Measurements from ENCODE around the gene APOH.

APOH gene

DNA sequence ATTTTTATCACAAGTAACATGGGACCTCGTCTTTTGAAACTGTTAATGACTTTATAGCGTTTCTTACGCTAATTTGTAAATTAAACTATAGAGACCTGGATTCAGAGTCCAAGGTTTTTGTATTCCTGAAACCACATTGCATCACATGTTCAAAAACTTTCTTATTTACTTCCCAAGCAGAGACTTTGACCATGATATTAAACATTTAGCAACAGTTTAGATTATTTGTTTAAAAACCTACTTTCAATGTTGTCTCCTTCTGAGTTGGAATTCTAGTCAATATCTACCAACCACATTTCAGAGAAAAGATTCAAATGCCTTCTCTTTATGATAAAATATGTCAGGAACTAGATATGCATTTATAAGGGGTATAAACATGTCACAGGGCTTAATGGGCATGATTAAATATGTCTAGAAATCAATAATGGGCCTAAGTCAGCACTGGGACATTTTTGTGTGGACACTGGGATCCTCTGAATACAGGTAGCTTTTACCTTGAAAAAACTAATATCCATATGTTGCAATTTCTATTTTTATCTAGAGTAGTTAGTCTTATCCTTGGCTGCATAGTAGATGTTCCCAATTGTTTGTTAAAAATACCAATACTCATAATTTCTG, 6.3 kb upstream of the APOH start:
- no peak overlapping the region for H3K4me3 ChIP-seq (ENCODE audit: low read depth, low read length)
- no peaks in the 10 kb centered on the region for H3K36me3 ChIP-seq (ENCODE audit: insufficient read depth, low read length)
- H3K4me1 ChIP-seq (ENCODE audit: control insufficient read depth, insufficient read depth, low read length, unreplicated experiment): peaks cover 7% of the 10 kb centered on the region
- no peak overlapping the region for H3K27ac ChIP-seq (ENCODE audit: low read depth, low read length)
- no peak overlapping the region for H2AFZ ChIP-seq (ENCODE audit: low read length, unreplicated experiment)
- H3K27me3 ChIP-seq (ENCODE audit: insufficient read depth, low read length): no peaks in the 10 kb centered on the region
- no peaks in the 10 kb centered on the region for H3K79me2 ChIP-seq (ENCODE audit: control insufficient read depth, insufficient read depth, low read length, unreplicated experiment)

DNA sequence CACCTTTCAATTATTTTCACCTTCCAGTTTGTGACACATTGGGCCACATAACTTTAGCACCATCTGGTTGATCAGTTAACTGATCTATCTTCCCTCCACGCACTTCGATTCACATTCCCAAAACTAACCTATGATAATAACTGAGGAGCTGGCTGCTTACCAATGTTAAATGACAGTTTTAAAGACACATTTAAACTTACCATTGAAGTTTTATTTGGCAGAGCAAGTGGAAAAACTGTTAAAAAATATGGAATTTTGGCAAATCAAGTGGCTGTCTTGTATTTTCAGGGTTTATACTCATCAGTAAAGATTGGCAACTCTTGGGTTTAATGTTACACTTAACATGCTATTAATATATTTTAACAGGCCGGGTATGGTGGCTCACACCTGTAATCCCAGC, 5.4 kb upstream of the APOH start:
- H3K27me3 ChIP-seq (ENCODE audit: insufficient read depth, low read length): no peaks in the 10 kb centered on the region
- no peak overlapping the region for H3K27ac ChIP-seq (ENCODE audit: low read depth, low read length)
- H3K79me2 ChIP-seq (ENCODE audit: control insufficient read depth, insufficient read depth, low read length, unreplicated experiment): no peaks in the 10 kb centered on the region
- no peak overlapping the region for H2AFZ ChIP-seq (ENCODE audit: low read length, unreplicated experiment)
- no peaks in the 10 kb centered on the region for H3K36me3 ChIP-seq (ENCODE audit: insufficient read depth, low read length)
- H3K4me3 ChIP-seq (ENCODE audit: low read depth, low read length): no peak overlapping the region
- no peaks in the 10 kb centered on the region for H3K4me1 ChIP-seq (ENCODE audit: control insufficient read depth, insufficient read depth, low read length, unreplicated experiment)

DNA sequence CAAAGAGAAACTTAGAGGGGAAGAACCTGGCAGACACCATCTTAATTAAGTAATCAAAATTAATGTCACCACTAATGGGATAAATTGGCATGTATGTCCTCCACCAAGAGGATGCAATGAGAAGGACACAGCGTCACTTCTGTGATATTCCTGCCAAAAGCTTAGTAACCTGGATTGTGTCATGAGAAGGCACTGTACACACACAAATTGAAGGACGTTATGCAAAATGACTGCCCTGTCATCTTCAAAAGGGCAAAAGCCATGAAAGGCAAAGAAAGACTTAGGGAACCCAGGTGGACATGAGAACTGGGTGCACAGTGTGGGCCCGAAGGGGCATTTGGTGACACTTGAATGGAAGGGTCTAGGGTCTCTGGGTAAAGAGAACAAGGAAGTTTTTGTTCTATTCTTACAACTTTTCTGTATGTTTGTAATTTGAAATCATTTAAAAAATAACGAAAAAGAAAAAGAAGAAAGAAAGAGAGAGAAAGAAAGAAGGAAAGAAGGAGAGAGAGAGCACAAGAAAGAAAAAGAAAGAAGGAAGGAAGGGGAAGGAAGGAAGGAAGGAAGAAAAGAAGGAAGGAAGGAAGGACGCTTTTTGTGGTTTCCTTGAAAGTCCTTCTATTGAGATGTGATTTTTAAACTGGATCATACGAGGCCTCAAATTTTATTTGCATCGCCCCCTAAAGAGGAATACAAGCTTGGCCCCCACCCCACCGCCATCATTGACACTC, 4.0 kb upstream of the APOH start:
- no peak overlapping the region for H3K27ac ChIP-seq (ENCODE audit: low read depth, low read length)

DNA sequence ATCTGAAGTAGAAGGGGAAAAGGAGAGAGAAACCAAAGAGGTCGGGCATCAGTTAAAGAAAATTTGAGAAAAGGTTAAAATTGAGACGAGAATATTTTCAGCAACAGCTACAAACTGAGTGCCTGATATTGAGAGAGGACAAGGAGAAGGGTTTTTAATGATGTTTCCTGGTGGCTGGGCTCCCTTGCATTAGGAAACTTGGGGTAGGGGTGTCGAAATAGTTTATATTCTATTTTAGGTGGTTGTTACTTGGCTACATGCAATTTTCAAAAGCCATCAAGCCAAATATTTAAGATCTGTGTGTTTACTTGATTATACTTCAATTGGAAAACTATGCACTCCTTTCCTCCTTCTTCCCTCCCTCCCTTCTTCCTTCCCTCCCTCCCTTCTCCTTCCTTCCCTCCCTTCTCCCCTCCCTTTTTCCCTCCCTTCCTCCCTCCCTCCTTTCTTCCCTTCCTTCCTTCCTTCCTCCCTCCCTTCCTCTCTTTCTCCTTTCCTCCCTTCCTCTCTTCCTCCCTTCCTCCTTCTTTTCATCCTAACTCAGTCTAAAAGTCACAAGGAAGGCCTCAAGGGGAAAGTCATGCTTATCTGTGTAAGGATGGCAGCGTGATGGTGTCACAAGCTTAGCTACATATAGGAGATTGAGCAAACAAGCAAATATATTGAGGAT, 1.8 kb upstream of the APOH start:
- Histone ChIP-seq H3K36me3 (ENCODE audit: insufficient read depth, low read length) (no peaks in the 10 kb centered on the region), H3K4me3 (ENCODE audit: low read depth, low read length) (no peak overlapping the region), H2AFZ (ENCODE audit: low read length, unreplicated experiment) (no peak overlapping the region), H3K27ac (ENCODE audit: low read depth, low read length) (no peak overlapping the region), H3K4me1 (ENCODE audit: control insufficient read depth, insufficient read depth, low read length, unreplicated experiment) (no peaks in the 10 kb centered on the region), H3K27me3 (ENCODE audit: insufficient read depth, low read length) (no peaks in the 10 kb centered on the region), H3K79me2 (ENCODE audit: control insufficient read depth, insufficient read depth, low read length, unreplicated experiment) (no peaks in the 10 kb centered on the region)

More for the DNA sequence above, 4.0 kb upstream of the APOH start:
- no peaks in the 10 kb centered on the region for H3K79me2 ChIP-seq (ENCODE audit: control insufficient read depth, insufficient read depth, low read length, unreplicated experiment)
- no peak overlapping the region for H2AFZ ChIP-seq (ENCODE audit: low read length, unreplicated experiment)
- H3K4me3 ChIP-seq (ENCODE audit: low read depth, low read length): no peak overlapping the region
- H3K27me3 ChIP-seq (ENCODE audit: insufficient read depth, low read length): no peaks in the 10 kb centered on the region
- no peaks in the 10 kb centered on the region for H3K4me1 ChIP-seq (ENCODE audit: control insufficient read depth, insufficient read depth, low read length, unreplicated experiment)
- H3K36me3 ChIP-seq (ENCODE audit: insufficient read depth, low read length): no peaks in the 10 kb centered on the region

DNA sequence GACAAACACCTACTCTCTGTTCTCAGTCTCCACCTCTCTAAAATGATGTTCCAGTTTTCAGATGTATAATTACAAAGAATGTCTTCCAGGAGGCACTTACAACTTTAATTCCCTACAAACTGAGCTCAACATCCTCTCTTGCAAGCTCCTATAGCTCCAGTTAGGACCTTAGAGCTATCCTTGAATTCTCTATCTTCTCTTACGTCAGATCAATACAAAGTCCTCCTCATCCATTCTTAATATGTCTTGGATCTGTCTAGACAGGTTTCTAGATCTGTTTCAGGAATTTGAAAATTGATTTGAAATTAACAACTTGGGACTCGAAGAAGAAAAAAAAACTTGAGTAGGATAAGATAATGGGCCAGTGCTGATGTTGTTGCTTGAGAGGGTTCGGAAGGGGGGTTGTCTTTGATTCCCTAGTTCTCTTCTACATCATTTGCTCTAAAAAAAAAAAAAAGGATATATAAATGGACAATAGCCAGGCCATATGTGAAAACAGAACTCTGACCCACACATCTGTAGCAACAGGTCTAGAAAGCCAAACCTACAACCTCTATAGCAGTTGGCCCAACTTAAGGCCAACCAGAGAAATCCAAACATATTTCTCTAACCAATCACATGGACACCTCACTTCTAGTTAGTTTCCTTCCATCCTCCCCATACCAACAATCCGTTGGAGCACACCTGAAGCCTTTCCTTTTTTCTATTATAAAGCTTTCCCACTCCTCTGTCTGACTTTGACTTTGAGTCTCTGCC, 746 bp upstream of the APOH start:
- H2AFZ ChIP-seq (ENCODE audit: low read length, unreplicated experiment): no peak overlapping the region
- no peak overlapping the region for H3K4me3 ChIP-seq (ENCODE audit: low read depth, low read length)
- no peaks in the 10 kb centered on the region for H3K27me3 ChIP-seq (ENCODE audit: insufficient read depth, low read length)
- no peaks in the 10 kb centered on the region for H3K79me2 ChIP-seq (ENCODE audit: control insufficient read depth, insufficient read depth, low read length, unreplicated experiment)
- H3K4me1 ChIP-seq (ENCODE audit: control insufficient read depth, insufficient read depth, low read length, unreplicated experiment): no peaks in the 10 kb centered on the region
- no peaks in the 10 kb centered on the region for H3K36me3 ChIP-seq (ENCODE audit: insufficient read depth, low read length)
- no peak overlapping the region for H3K27ac ChIP-seq (ENCODE audit: low read depth, low read length)

DNA sequence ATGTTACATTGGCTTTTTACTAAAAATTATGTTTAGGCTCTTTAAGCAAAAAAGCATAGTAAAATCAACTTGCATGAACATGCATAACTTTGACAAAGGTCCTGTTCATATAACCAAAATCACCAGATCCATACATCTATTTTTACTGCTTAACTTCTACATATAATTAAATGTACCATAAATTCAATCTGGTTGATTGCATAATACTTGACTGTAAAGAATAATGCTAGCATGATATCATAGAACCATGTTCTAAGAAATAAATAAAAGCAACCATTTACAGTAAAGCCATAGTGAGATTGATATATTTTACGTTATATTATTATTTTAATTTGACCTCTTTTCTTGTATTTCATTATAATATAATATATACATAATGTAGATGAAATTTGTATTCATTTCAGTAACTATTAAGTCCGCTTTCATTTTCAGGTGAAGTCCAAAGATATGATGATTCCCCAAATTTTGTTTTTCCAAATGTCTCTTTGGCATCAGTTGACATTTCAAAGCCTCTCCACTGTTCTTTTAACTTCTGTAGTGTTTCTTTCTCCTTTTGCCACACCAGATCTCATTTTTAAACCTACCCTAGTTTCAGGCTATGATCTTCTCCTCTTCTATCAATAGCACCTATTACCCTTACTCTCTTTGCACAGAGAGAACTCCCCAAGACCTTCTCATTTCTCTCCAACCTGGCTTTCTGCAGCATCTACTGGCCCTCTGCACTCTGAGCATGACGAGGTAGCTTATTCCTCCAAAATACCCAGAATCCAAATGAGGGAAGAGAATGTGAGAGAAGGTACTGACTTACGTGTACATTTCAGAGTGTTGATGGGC, 1.8 kb downstream of the APOH start:
- H3K4me3 ChIP-seq (ENCODE audit: low read depth, low read length): no peak overlapping the region
- H3K27ac ChIP-seq (ENCODE audit: low read depth, low read length): no peak overlapping the region
- no peak overlapping the region for H2AFZ ChIP-seq (ENCODE audit: low read length, unreplicated experiment)
- H3K4me1 ChIP-seq (ENCODE audit: control insufficient read depth, insufficient read depth, low read length, unreplicated experiment): no peaks in the 10 kb centered on the region
- peaks cover 6% of the 10 kb centered on the region; the same call in 1 of the 2 replicates for H3K27me3 ChIP-seq (ENCODE audit: insufficient read depth, low read length)
- no peaks in the 10 kb centered on the region for H3K79me2 ChIP-seq (ENCODE audit: control insufficient read depth, insufficient read depth, low read length, unreplicated experiment)
- no peaks in the 10 kb centered on the region for H3K36me3 ChIP-seq (ENCODE audit: insufficient read depth, low read length)

DNA sequence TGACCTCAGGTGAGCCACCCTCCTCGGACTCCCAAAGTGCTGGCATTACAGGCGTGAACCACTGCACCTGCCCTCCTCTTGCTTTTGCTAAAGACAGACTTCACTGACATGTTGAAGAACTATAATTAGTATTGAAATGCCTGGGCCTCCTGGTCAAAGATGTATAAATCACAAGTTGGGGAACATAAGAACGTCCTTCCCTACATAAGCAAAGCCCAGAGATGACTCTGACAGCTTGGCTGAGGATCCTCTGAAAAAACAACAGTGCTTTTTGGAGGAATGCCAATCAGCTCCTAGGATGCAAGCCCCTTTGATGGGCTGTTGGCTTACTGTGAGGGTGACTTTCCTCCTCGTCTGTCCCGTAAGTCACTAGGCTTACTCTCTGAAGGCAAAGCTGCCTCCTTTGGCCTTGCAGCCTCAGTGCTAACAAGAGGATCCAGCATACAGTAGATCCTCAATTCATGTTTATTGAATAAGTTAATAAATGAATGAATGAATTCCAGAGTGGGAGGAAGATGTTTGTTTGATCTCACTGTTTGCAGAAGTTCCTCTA, 6.3 kb downstream of the APOH start:
- Histone ChIP-seq H3K4me1 (ENCODE audit: control insufficient read depth, insufficient read depth, low read length, unreplicated experiment) (no peaks in the 10 kb centered on the region), H3K79me2 (ENCODE audit: control insufficient read depth, insufficient read depth, low read length, unreplicated experiment) (no peaks in the 10 kb centered on the region), H2AFZ (ENCODE audit: low read length, unreplicated experiment) (no peak overlapping the region), H3K27me3 (ENCODE audit: insufficient read depth, low read length) (peaks cover 26% of the 10 kb centered on the region), H3K36me3 (ENCODE audit: insufficient read depth, low read length) (no peaks in the 10 kb centered on the region), H3K27ac (ENCODE audit: low read depth, low read length) (no peak overlapping the region), H3K4me3 (ENCODE audit: low read depth, low read length) (no peak overlapping the region)

DNA sequence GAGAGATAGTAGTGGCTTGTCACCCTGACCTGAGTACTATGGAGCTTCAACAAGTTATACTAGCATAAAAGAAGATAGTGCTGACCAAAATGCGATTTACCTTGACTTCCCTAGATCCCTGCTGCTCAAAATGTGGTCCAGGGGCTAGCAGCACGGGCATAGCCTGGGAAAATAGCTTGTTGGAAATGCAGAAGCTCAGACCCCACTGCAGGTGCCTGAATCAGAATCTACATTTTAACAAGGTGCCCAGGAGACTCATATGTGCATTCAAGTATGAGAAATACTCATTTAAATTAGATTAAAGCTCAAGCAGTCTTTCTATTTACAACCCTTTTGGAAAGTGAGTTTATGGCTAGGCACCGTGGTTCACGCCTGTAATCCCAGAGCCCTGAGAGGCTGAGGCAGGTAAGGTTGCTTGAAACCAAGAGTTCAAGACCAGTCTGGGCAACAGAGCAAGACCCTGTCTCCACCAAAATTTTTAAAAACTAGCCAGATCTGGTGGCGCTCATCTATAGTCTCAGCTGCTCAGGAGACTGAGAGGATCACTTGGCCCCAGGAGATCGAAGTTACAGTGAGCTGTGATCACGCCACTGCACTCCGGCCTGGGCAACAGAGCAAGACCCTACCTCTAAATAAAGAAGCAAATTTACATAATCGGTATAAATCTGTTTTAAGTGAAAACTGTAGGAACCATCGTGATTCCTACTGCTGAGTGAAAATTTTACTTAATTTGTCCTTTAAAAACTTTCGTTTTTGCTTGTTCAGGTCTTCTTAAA, 7.3 kb downstream of the APOH start:
- Histone ChIP-seq H3K79me2 (ENCODE audit: control insufficient read depth, insufficient read depth, low read length, unreplicated experiment) (no peaks in the 10 kb centered on the region), H3K27me3 (ENCODE audit: insufficient read depth, low read length) (peaks cover 29% of the 10 kb centered on the region), H3K4me3 (ENCODE audit: low read depth, low read length) (no peak overlapping the region), H2AFZ (ENCODE audit: low read length, unreplicated experiment) (no peak overlapping the region), H3K27ac (ENCODE audit: low read depth, low read length) (no peak overlapping the region), H3K4me1 (ENCODE audit: control insufficient read depth, insufficient read depth, low read length, unreplicated experiment) (no peaks in the 10 kb centered on the region), H3K36me3 (ENCODE audit: insufficient read depth, low read length) (no peaks in the 10 kb centered on the region)

DNA sequence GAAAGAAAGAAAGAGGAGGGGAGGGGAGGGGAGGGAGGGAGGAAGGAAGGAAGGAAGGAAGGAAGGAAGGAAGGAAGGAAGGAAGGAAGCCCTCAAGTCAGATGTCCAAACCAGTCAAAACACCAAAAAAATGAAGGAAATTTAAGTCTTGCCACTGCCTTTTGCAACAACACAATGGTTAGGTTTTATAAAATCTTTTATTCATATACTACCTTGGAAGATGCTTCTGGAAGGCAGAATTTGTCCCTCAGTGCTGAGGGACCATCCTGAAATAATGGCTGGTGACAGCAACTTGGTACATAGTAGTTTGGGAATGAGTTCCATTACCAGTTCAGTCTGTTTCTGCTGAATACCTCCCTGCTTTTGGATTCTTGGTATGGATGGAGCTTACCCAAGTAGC, 7.9 kb downstream of the APOH start:
- H3K4me1 ChIP-seq (ENCODE audit: control insufficient read depth, insufficient read depth, low read length, unreplicated experiment): no peaks in the 10 kb centered on the region
- no peaks in the 10 kb centered on the region for H3K36me3 ChIP-seq (ENCODE audit: insufficient read depth, low read length)
- no peak overlapping the region for H2AFZ ChIP-seq (ENCODE audit: low read length, unreplicated experiment)
- H3K27ac ChIP-seq (ENCODE audit: low read depth, low read length): no peak overlapping the region
- H3K4me3 ChIP-seq (ENCODE audit: low read depth, low read length): no peak overlapping the region
- H3K27me3 ChIP-seq (ENCODE audit: insufficient read depth, low read length): peaks cover 35% of the 10 kb centered on the region
- H3K79me2 ChIP-seq (ENCODE audit: control insufficient read depth, insufficient read depth, low read length, unreplicated experiment): no peaks in the 10 kb centered on the region
